ENCODE results near the gene CHSY3. TPM values are rescaled to one million over a fixed set of nuclear protein-coding genes. Genes with fewer than 3 reads are reported as not detected.

The CHSY3 gene
- total and polyA plus RNA-seq, 2 experiments from 2014 or later, result 0.44 to 3.0 TPM

GRCh38 chr5:130002183-130002582 lies 97.9 kb downstream of the CHSY3 start:
- no peaks in the 10 kb centered on the region for H3K27me3 ChIP-seq (ENCODE audit: insufficient read depth)
- H3K4me2 ChIP-seq, result no peak overlapping the region
- no peak overlapping the region for H3K27ac Mint-ChIP-seq
- no peaks in the 10 kb centered on the region for H4K20me1 ChIP-seq (replicated peaks; ENCODE audit: insufficient read depth)
- no peak for DNase-seq (ENCODE audit: low spot score)
- H3K79me2 ChIP-seq (replicated peaks; ENCODE audit: insufficient read depth), result no peaks in the 10 kb centered on the region; the same call in 1 of the 2 replicates
- H3K9me3 Mint-ChIP-seq, result peaks cover 1% of the 10 kb centered on the region; the same call in 1 of the 3 replicates
- no peak for TF ChIP-seq EZH2phosphoT487 (IDR thresholded peaks at IDR 0.05; ENCODE audit: unreplicated experiment)
- TF ChIP-seq ETS1 (IDR thresholded peaks at IDR 0.05), result no peak
- TF ChIP-seq NANOG (IDR thresholded peaks at IDR 0.05; ENCODE audit: borderline replicate concordance), result no peak
- TF ChIP-seq REST (IDR thresholded peaks at IDR 0.05; ENCODE audit: unreplicated experiment), result no peak
- TF ChIP-seq STAT1 (IDR thresholded peaks at IDR 0.05; ENCODE audit: unreplicated experiment), result no peak
- no peak for TF ChIP-seq JUNB (IDR thresholded peaks at IDR 0.05; ENCODE audit: unreplicated experiment)
- H3K27me3 Mint-ChIP-seq (ENCODE audit: insufficient read depth, low read depth, poor library complexity), result peaks cover 1% of the 10 kb centered on the region
- no peak for ATAC-seq
- no peak overlapping the region for H2AFZ ChIP-seq
- H3K9me2 ChIP-seq (ENCODE audit: insufficient read depth), result no peaks in the 10 kb centered on the region
- H3K4me3 Mint-ChIP-seq, result no peak overlapping the region
- H3K36me3 ChIP-seq (ENCODE audit: insufficient read depth), result no peaks in the 10 kb centered on the region
- H3K4me1 ChIP-seq (ENCODE audit: insufficient read depth), result peaks cover 13% of the 10 kb centered on the region; the same call in 1 of the 2 replicates
- H3K4me1 Mint-ChIP-seq, result peaks cover 10% of the 10 kb centered on the region; the same call in 2 of the 3 replicates
- no peak overlapping the region for H3K4me3 ChIP-seq
- H3K27ac ChIP-seq (ENCODE audit: low read depth), result no peak overlapping the region
- no peaks in the 10 kb centered on the region for H3K36me3 Mint-ChIP-seq (ENCODE audit: low read depth)
- no peaks in the 10 kb centered on the region for H3F3A ChIP-seq (replicated peaks; ENCODE audit: low read depth)

- H3K27ac Mint-ChIP-seq, result 0 out of 2 replicates have a peak overlapping the region, but pooled peaks have one; percentile 60
- no peaks in the 10 kb centered on the region for H3K36me3 Mint-ChIP-seq (ENCODE audit: low read depth)
- DNase-seq (ENCODE audit: low spot score) (no peak), ATAC-seq (no peak)
- Histone ChIP-seq H2AFZ (peak overlapping the region; percentile 38; the same call in 1 of the 2 replicates), H3K9me2 (ENCODE audit: insufficient read depth) (no peaks in the 10 kb centered on the region), H3K4me2 (peak overlapping the region; percentile 47; the same call in 1 of the 2 replicates), H4K20me1 (replicated peaks; ENCODE audit: insufficient read depth) (no peaks in the 10 kb centered on the region), H3F3A (replicated peaks; ENCODE audit: low read depth) (no peaks in the 10 kb centered on the region), H3K27me3 (ENCODE audit: insufficient read depth) (no peaks in the 10 kb centered on the region), H3K4me3 (no peak overlapping the region), H3K27ac (ENCODE audit: low read depth) (no peak overlapping the region), H3K79me2 (replicated peaks; ENCODE audit: insufficient read depth) (no peaks in the 10 kb centered on the region; the same call in 1 of the 2 replicates), H3K36me3 (ENCODE audit: insufficient read depth) (no peaks in the 10 kb centered on the region), H3K4me1 (ENCODE audit: insufficient read depth) (peaks cover 13% of the 10 kb centered on the region; the same call in 1 of the 2 replicates)
- no peak overlapping the region for H3K4me3 Mint-ChIP-seq
- peaks cover 3% of the 10 kb centered on the region; the same call in 1 of the 3 replicates for H3K9me3 Mint-ChIP-seq
- H3K27me3 Mint-ChIP-seq (ENCODE audit: insufficient read depth, low read depth, poor library complexity), result peaks cover 1% of the 10 kb centered on the region
- H3K4me1 Mint-ChIP-seq, result peaks cover 10% of the 10 kb centered on the region; the same call in 2 of the 3 replicates
- no peak for TF ChIP-seq REST (IDR thresholded peaks at IDR 0.05; ENCODE audit: unreplicated experiment)
Observed at GRCh38 chr5:130002876-130003275, 98.6 kb downstream of the CHSY3 start.

Measured in GM23338 (cell line).